DOHH2 (cell line): ENCODE results near the gene NAGPA.
"Not testable (repeated sequence)": the region's sequence is repeated elsewhere in the genome, so short reads cannot be mapped to it uniquely, and the experiment has no call there.

Experiments
- EZH2phosphoT487 ChIP-seq: fragments of 200-600 bp; sonication (generic); IDR thresholded peaks from 2 replicates; pipeline ENCODE4 v1.6.1; 2017; ENCODE audit warnings: borderline replicate concordance, mild to moderate bottlenecking, antibody characterized with exemption, low read length, moderate library complexity, mixed read lengths
- TF ChIP-seq, protein P1 (sequence below): fragments of 200-600 bp; sonication (generic); IDR thresholded peaks from one replicate; pipeline ENCODE4 v1.5.1; 2014; ENCODE audit warnings: antibody characterized with exemption, mild to moderate bottlenecking, low read depth, low read length; ENCODE audit not compliant: poor library complexity, severe bottlenecking

DNA sequence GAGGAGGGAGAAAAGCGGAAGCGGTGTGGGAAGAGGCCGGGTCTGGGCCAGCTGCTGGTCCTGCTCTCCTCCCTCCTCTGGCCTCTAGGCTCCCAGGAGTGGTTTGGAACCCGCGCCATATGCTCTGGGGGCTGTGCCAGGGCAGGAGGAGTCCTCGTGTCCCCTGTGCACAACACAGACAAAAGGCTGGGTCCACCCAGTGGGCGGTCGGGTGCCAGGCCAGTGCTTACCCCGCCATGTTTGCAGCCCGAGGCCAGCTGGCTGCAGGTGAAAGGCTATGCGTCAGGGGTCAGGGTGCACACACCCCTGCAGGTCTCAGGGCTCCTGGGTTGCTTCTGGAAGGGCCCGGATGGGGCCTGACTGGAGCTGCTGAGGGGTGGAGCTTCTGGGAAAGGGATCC lies 46.7 kb upstream of the NAGPA start:
- TF ChIP-seq, protein P1, sequence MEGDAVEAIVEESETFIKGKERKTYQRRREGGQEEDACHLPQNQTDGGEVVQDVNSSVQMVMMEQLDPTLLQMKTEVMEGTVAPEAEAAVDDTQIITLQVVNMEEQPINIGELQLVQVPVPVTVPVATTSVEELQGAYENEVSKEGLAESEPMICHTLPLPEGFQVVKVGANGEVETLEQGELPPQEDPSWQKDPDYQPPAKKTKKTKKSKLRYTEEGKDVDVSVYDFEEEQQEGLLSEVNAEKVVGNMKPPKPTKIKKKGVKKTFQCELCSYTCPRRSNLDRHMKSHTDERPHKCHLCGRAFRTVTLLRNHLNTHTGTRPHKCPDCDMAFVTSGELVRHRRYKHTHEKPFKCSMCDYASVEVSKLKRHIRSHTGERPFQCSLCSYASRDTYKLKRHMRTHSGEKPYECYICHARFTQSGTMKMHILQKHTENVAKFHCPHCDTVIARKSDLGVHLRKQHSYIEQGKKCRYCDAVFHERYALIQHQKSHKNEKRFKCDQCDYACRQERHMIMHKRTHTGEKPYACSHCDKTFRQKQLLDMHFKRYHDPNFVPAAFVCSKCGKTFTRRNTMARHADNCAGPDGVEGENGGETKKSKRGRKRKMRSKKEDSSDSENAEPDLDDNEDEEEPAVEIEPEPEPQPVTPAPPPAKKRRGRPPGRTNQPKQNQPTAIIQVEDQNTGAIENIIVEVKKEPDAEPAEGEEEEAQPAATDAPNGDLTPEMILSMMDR = not testable (repeated sequence)
- not testable (repeated sequence) for TF ChIP-seq EZH2phosphoT487
